SK-N-SH (cell line): Measurements from ENCODE around the gene FAM110A.
"Not testable (repeated sequence)": the region's sequence is repeated elsewhere in the genome, so short reads cannot be mapped to it uniquely, and the experiment has no call there.

Source experiments
- MEF2A ChIP-seq: IDR thresholded peaks from 2 replicates; pipeline ENCODE4 v1.4.0; 2012; ENCODE audit warnings: low read depth, borderline replicate concordance
- POLR2AphosphoS5 ChIP-seq: IDR thresholded peaks from 2 replicates; pipeline ENCODE4 v1.6.1; 2012; ENCODE audit warnings: low read depth, low read length
- TF ChIP-seq, protein P1 (sequence below): fragments of 200-600 bp; sonication (generic); IDR thresholded peaks from 2 replicates; pipeline ENCODE4 v1.6.1; 2017; ENCODE audit warnings: antibody characterized with exemption, mild to moderate bottlenecking, moderate library complexity

- TF ChIP-seq, protein P1, sequence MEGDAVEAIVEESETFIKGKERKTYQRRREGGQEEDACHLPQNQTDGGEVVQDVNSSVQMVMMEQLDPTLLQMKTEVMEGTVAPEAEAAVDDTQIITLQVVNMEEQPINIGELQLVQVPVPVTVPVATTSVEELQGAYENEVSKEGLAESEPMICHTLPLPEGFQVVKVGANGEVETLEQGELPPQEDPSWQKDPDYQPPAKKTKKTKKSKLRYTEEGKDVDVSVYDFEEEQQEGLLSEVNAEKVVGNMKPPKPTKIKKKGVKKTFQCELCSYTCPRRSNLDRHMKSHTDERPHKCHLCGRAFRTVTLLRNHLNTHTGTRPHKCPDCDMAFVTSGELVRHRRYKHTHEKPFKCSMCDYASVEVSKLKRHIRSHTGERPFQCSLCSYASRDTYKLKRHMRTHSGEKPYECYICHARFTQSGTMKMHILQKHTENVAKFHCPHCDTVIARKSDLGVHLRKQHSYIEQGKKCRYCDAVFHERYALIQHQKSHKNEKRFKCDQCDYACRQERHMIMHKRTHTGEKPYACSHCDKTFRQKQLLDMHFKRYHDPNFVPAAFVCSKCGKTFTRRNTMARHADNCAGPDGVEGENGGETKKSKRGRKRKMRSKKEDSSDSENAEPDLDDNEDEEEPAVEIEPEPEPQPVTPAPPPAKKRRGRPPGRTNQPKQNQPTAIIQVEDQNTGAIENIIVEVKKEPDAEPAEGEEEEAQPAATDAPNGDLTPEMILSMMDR = not testable (repeated sequence)
- not testable (repeated sequence) for TF ChIP-seq MEF2A, POLR2AphosphoS5
Observed at GRCh38 chr20:812435-812814, 21.1 kb upstream of the FAM110A start.
